Measurements from ENCODE around the gene TEX11.

The TEX11 gene

DNA sequence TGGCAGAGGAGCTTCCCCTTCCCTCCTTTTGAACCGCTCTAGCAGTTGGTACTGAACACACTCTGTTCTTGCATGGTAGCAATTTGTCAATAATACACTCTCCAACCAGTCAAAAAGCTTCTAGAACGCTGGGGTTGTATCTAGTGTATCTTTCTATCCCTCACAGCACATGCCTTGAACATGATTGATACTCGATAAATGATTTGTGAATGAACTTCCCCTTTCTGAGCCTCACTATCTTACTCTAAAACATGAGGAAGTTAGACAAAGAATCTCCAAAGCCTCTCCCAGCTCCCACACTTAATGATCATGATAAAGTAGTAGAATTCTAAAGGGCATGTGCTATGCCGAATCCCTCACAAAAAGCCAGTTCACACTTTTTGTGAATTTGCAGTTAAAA lies 399.4 kb downstream of the TEX11 start:
- Histone ChIP-seq H3K27me3 (ENCODE audit: control insufficient read depth, low read length) (no peaks in the 10 kb centered on the region), H3K4me1 (ENCODE audit: control insufficient read depth, low read length) (no peaks in the 10 kb centered on the region), H3K79me2 (ENCODE audit: control insufficient read depth, low read length) (no peaks in the 10 kb centered on the region), H3K9me3 (ENCODE audit: control insufficient read depth, insufficient read depth, low read length) (no peaks in the 10 kb centered on the region), H3K36me3 (ENCODE audit: control insufficient read depth, low read length) (no peaks in the 10 kb centered on the region), H3K9me2 (replicated peaks; ENCODE audit: control insufficient read depth, low read length) (no peaks in the 10 kb centered on the region), H3K27ac (ENCODE audit: low read depth, low read length) (no peak overlapping the region), H3F3A (ENCODE audit: control insufficient read depth, insufficient read depth) (no peaks in the 10 kb centered on the region), H4K20me1 (ENCODE audit: control insufficient read depth, insufficient read depth, low read depth, low read length) (no peaks in the 10 kb centered on the region), H3K4me2 (ENCODE audit: low read length) (no peak overlapping the region), H3K4me3 (ENCODE audit: low read length) (no peak overlapping the region)
- TF ChIP-seq, protein P1, sequence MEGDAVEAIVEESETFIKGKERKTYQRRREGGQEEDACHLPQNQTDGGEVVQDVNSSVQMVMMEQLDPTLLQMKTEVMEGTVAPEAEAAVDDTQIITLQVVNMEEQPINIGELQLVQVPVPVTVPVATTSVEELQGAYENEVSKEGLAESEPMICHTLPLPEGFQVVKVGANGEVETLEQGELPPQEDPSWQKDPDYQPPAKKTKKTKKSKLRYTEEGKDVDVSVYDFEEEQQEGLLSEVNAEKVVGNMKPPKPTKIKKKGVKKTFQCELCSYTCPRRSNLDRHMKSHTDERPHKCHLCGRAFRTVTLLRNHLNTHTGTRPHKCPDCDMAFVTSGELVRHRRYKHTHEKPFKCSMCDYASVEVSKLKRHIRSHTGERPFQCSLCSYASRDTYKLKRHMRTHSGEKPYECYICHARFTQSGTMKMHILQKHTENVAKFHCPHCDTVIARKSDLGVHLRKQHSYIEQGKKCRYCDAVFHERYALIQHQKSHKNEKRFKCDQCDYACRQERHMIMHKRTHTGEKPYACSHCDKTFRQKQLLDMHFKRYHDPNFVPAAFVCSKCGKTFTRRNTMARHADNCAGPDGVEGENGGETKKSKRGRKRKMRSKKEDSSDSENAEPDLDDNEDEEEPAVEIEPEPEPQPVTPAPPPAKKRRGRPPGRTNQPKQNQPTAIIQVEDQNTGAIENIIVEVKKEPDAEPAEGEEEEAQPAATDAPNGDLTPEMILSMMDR (IDR thresholded peaks at IDR 0.05; ENCODE audit: low read depth, low read length, poor library complexity, severe bottlenecking) = no peak
- no peak for TF ChIP-seq EZH2phosphoT487 (IDR thresholded peaks at IDR 0.05; ENCODE audit: borderline replicate concordance, low read length)

DNA sequence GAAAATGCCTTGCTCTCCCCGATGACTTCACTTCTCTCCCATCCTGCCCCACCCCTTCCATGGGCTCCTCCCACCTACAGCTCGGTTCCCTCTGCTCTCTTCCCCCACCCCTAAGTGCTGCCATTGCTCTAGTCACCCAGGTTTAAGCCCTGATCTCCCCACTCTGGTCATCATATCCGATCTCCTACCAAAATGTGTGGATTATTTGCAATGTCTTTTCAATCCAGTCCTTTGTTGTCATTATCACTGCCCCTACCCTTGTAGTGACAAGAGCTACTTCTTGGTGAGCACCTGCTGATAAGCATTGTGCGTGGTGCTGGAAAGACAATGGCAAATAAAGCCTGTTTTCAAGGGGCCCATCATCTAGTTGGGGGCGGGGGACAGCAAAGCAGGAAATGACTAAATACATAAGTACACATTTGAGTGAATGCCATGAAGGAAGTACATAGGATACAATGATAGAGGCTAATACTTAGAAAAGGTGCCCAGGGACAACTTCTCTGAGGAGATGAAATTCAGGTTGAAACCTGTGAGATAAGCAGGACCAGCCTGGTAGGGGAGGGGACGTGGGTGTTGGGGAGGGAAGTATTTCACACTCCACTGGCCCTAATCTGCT lies 400.1 kb downstream of the TEX11 start:
- H3K27ac ChIP-seq (ENCODE audit: low read depth, low read length) = no peak overlapping the region
- no peak overlapping the region for H3K4me3 ChIP-seq (ENCODE audit: low read length)
- no peak overlapping the region for H3K4me2 ChIP-seq (ENCODE audit: low read length)

DNA sequence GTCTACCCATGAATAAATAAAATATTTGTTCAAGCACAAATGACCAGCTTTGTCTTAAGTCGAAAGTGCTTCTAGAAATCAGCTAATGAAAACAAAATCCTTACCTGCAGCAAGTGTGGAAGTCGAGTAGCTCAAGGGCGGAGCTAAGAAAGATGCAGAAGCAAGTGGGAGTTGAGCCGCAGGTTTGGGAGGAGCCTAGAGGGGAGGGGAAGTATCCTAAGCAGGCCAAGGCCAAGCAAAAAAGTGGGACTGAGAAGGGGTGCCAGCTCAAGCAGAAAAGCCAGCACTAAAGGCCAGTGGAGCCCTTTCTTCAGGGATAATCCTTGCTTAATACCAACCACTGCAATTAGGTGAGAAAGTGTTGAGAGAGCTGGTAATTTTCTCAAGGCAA lies 403.1 kb downstream of the TEX11 start:
- Histone ChIP-seq H3F3A (ENCODE audit: control insufficient read depth, insufficient read depth) (no peaks in the 10 kb centered on the region), H3K4me3 (ENCODE audit: low read length) (no peak overlapping the region), H3K36me3 (ENCODE audit: control insufficient read depth, low read length) (0 out of 2 replicates have a peak, but pooled peaks cover 1% of the 10 kb centered on the region), H4K20me1 (ENCODE audit: control insufficient read depth, insufficient read depth, low read depth, low read length) (no peaks in the 10 kb centered on the region), H3K27ac (ENCODE audit: low read depth, low read length) (no peak overlapping the region), H3K9me2 (replicated peaks; ENCODE audit: control insufficient read depth, low read length) (no peaks in the 10 kb centered on the region), H3K79me2 (ENCODE audit: control insufficient read depth, low read length) (no peaks in the 10 kb centered on the region), H3K9me3 (ENCODE audit: control insufficient read depth, insufficient read depth, low read length) (no peaks in the 10 kb centered on the region), H3K4me1 (ENCODE audit: control insufficient read depth, low read length) (no peaks in the 10 kb centered on the region), H3K27me3 (ENCODE audit: control insufficient read depth, low read length) (no peaks in the 10 kb centered on the region), H3K4me2 (ENCODE audit: low read length) (no peak overlapping the region)
- TF ChIP-seq, protein P1 (IDR thresholded peaks at IDR 0.05; ENCODE audit: low read depth, low read length, poor library complexity, severe bottlenecking) = no peak
- TF ChIP-seq EZH2phosphoT487 (IDR thresholded peaks at IDR 0.05; ENCODE audit: borderline replicate concordance, low read length) = no peak

More for the DNA sequence above, 400.1 kb downstream of the TEX11 start:
- Histone ChIP-seq H3K9me2 (replicated peaks; ENCODE audit: control insufficient read depth, low read length) (no peaks in the 10 kb centered on the region), H3K4me1 (ENCODE audit: control insufficient read depth, low read length) (no peaks in the 10 kb centered on the region), H3K79me2 (ENCODE audit: control insufficient read depth, low read length) (no peaks in the 10 kb centered on the region), H3K27me3 (ENCODE audit: control insufficient read depth, low read length) (no peaks in the 10 kb centered on the region), H3F3A (ENCODE audit: control insufficient read depth, insufficient read depth) (no peaks in the 10 kb centered on the region), H3K9me3 (ENCODE audit: control insufficient read depth, insufficient read depth, low read length) (no peaks in the 10 kb centered on the region), H4K20me1 (ENCODE audit: control insufficient read depth, insufficient read depth, low read depth, low read length) (no peaks in the 10 kb centered on the region), H3K36me3 (ENCODE audit: control insufficient read depth, low read length) (no peaks in the 10 kb centered on the region)
- no peak for TF ChIP-seq EZH2phosphoT487 (IDR thresholded peaks at IDR 0.05; ENCODE audit: borderline replicate concordance, low read length)
- TF ChIP-seq, protein P1 (IDR thresholded peaks at IDR 0.05; ENCODE audit: low read depth, low read length, poor library complexity, severe bottlenecking) = no peak

Measured in DOHH2 (cell line).